CD4-positive, alpha-beta T cell (primary cell): Measurements from ENCODE around the gene CNNM3. TPM values are rescaled to one million over a fixed set of nuclear protein-coding genes. Genes with fewer than 3 reads are reported as not detected.
A peak's percentile ranks its signal among the peaks of the same experiment; 100 is the strongest.

Source experiments
- ATAC-seq: fragments of 200-7000 bp; cut with Tn5 transposase; one replicate; pipeline ENCODE4 v1.10.0; 2022; ENCODE audit warnings: mild to moderate bottlenecking; ENCODE audit not compliant: poor library complexity
- CTCF ChIA-PET: fragments of 350-600 bp; sonication (Branson Sonifier 250); formaldehyde crosslinking; loops from one replicate; lab custom pipeline; 2021; ENCODE audit warnings: antibody characterized with exemption, inconsistent platforms; lab: Charles Lee
- POLR2A ChIA-PET: fragments of 350-600 bp; sonication (Branson Sonifier 250); formaldehyde crosslinking; loops from one replicate; lab custom pipeline; 2021; ENCODE audit warnings: antibody characterized with exemption, inconsistent platforms; lab: Charles Lee
- DNase-seq, 14 experiments: peaks; one replicate each; pipeline ENCODE4 v3.0.0-alpha.2; 2013 to 2020; ENCODE audit warnings: mixed read lengths in 2 of 14
- H3K27ac ChIP-seq, 2 donors: one replicate each; pipeline versions ENCODE4 v1.5.1 to v1.7.0; 2013; ENCODE audit warnings: low read length in 2 of 2, low read depth in 1 of 2, mild to moderate bottlenecking in 1 of 2
- H3K27me3 ChIP-seq, 2 experiments: 1 replicate in 1 of 2; 2 replicates in 1 of 2; pipeline versions ENCODE4 v1.6.1 to v1.7.0; 2013; ENCODE audit warnings: low read length in 2 of 2, control low read depth in 1 of 2, mild to moderate bottlenecking in 1 of 2, moderate library complexity in 1 of 2; ENCODE audit not compliant: insufficient read depth in 2 of 2, control insufficient read depth in 1 of 2
- H3K36me3 ChIP-seq: one replicate; pipeline ENCODE4 v1.6.1; 2013; ENCODE audit warnings: low read length, control low read depth; ENCODE audit not compliant: insufficient read depth
- H3K4me1 ChIP-seq: one replicate; pipeline ENCODE4 v1.6.1; 2013; ENCODE audit warnings: low read length, control low read depth; ENCODE audit not compliant: insufficient read depth
- H3K4me3 ChIP-seq: one replicate; pipeline ENCODE4 v1.5.1; 2013; ENCODE audit warnings: mild to moderate bottlenecking, low read length, moderate library complexity
- H3K9me3 ChIP-seq, 2 experiments: 1 replicate in 1 of 2; 2 replicates in 1 of 2; pipeline versions ENCODE4 v1.6.1 to v1.7.0; 2013; ENCODE audit warnings: low read length in 2 of 2, mild to moderate bottlenecking in 2 of 2, control low read depth in 1 of 2, moderate library complexity in 1 of 2; ENCODE audit not compliant: control insufficient read depth in 1 of 2, insufficient read depth in 1 of 2
- H3K27ac Mint-ChIP-seq: one replicate; pipeline ENCODE4 v1.8.0; 2020; ENCODE audit warnings: mixed read lengths
- H3K27me3 Mint-ChIP-seq: one replicate; pipeline ENCODE4 v1.8.0; 2021; ENCODE audit warnings: mixed read lengths
- H3K36me3 Mint-ChIP-seq: one replicate; pipeline ENCODE4 v1.8.0; 2021; ENCODE audit warnings: low read depth, mixed read lengths
- H3K4me1 Mint-ChIP-seq: one replicate; pipeline ENCODE4 v1.8.0; 2021; ENCODE audit warnings: low read depth, mixed read lengths
- H3K4me3 Mint-ChIP-seq: one replicate; pipeline ENCODE4 v1.8.0; 2020; ENCODE audit warnings: mild to moderate bottlenecking, mixed read lengths
- H3K9me3 Mint-ChIP-seq: one replicate; pipeline ENCODE4 v1.8.0; 2020; ENCODE audit warnings: mixed read lengths
- intact Hi-C, 2 experiments: fragments of 100-400 bp; cut with DNase I in 1 of 2; cut with micrococcal nuclease in 1 of 2; formaldehyde crosslinking; loops; one replicate each; pipeline versions ENCODE4 v1.15.1 to v1.9.0; 2023 to 2025; cut with DNase I, micrococcal nuclease
- total RNA-seq, 174 experiments: library from RNA in 2 of 174; stranded (reverse) in 2 of 174; gene quantifications; one replicate each; pipeline ENCODE4 v1.2.3 and lab custom pipeline; 2021 to 2026
- TF ChIP-seq, protein P1 (sequence below): fragments of 200-600 bp; IDR thresholded peaks from one replicate; pipeline ENCODE4 v1.8.0; 2022; ENCODE audit warnings: antibody characterized with exemption, mild to moderate bottlenecking

Gene CNNM3
- total RNA-seq, 2 experiments from 2014 or later = 48.7 to 53.5 TPM

DNA sequence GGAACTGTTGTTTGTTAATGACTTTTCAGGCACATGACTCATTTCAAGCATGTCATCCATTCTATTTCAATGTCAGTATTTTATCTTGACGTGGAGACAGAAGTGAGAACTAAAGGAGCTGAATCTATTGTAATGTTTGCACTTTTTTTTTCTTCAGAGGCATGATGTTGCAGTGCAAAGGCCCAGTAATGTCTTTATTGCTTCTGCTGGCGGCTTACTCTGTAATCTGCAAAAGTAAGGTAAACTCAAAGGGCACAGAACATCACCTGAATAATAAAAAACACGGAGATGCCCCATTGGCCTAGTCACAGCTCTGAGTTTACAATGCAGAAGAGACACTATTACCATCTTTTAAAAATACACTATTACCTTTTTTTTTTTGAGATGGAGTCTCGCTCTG is 2.4 kb upstream of the CNNM3 start:
- Histone ChIP-seq H3K36me3 (peaks cover 7% of the 10 kb centered on the region), H3K27me3 (no peaks in the 10 kb centered on the region), H3K4me3 (no peak overlapping the region), H3K4me1 (peaks cover 23% of the 10 kb centered on the region), H3K27ac (no peak overlapping the region), H3K9me3 (no peaks in the 10 kb centered on the region)
- Mint-ChIP-seq H3K27ac (peak overlapping the region; percentile 53), H3K4me1 (peaks cover 35% of the 10 kb centered on the region), H3K36me3 (peaks cover 25% of the 10 kb centered on the region), H3K27me3 (no peaks in the 10 kb centered on the region), H3K9me3 (no peaks in the 10 kb centered on the region), H3K4me3 (peak overlapping the region; percentile 54)
- ChIA-PET CTCF (interaction anchor here (0.7 to 1.3 kb wide), 3 partner anchors 13 to 44 kb away, joined by 3 to 5 read pairs (median 3); partner anchors contain the start of gene ANKRD39), POLR2A (interaction anchor here (0.6 to 1.5 kb wide), 3 partner anchors 11 to 485 kb away, joined by 3 to 5 read pairs (median 3); partner anchors contain the start of gene ANKRD39)
- intact Hi-C loops = loop anchor here in 1 of 2 experiments (2.0 kb wide), 1 partner anchor 147 kb away; no protein-coding TSS in a partner anchor
- DNase-seq (no peak), ATAC-seq (no peak)
- TF ChIP-seq, protein P1, sequence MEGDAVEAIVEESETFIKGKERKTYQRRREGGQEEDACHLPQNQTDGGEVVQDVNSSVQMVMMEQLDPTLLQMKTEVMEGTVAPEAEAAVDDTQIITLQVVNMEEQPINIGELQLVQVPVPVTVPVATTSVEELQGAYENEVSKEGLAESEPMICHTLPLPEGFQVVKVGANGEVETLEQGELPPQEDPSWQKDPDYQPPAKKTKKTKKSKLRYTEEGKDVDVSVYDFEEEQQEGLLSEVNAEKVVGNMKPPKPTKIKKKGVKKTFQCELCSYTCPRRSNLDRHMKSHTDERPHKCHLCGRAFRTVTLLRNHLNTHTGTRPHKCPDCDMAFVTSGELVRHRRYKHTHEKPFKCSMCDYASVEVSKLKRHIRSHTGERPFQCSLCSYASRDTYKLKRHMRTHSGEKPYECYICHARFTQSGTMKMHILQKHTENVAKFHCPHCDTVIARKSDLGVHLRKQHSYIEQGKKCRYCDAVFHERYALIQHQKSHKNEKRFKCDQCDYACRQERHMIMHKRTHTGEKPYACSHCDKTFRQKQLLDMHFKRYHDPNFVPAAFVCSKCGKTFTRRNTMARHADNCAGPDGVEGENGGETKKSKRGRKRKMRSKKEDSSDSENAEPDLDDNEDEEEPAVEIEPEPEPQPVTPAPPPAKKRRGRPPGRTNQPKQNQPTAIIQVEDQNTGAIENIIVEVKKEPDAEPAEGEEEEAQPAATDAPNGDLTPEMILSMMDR = no peak

DNA sequence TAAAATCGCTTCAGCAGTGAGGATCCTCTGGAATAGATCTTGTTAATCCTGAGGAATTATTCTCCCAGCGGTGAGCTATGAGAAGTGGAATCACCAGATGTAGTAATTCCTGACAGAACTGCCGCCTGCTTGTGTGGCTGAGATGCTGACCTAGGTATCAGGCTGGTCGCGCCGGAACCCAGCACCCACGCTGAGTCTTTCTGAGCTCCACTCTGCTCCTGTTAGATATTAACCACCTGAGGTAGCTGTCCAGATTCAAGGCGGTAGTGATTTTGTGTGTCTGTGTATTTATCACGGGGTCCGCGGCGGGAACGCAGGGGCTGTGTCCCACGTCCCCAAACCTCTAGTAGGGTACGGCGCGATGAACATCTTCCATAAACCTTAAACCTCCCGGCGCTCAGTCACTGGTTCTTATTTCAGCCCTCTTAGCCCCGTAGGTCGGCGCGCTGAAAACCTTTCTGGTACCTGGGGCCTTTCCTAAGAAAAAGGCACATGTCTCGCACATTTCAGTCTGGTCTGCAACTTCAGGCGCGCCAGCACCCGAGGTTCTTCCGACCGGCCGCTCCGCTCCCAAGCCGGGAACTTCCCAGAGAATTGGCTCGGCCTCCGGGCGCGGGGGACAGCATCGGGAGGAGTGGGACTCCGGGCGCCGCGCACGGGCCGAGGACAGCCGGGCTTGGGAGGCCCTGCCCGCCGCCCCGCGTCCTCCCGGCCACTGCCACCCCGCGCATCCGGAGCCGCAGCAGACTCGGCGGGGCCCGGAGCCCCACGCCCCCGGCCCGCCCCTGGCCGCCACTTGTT is 542 bp upstream of the CNNM3 start:
- no peaks in the 10 kb centered on the region for H3K9me3 Mint-ChIP-seq
- Histone ChIP-seq H3K9me3 (no peaks in the 10 kb centered on the region), H3K27ac (peak overlapping the region; percentile 52 to 60), H3K4me1 (peaks cover 42% of the 10 kb centered on the region), H3K4me3 (peak overlapping the region; percentile 77), H3K27me3 (no peaks in the 10 kb centered on the region), H3K36me3 (peaks cover 10% of the 10 kb centered on the region)
- H3K27me3 Mint-ChIP-seq = no peaks in the 10 kb centered on the region
- H3K27ac Mint-ChIP-seq = peak overlapping the region; percentile 88
- peaks cover 54% of the 10 kb centered on the region for H3K4me1 Mint-ChIP-seq
- TF ChIP-seq, protein P1 = no peak
- CTCF ChIA-PET = interaction anchor here (0.6 to 3.2 kb wide), 8 partner anchors 8 to 823 kb away, joined by 3 to 27 read pairs (median 6); partner anchors contain the start of genes ANKRD36 and ANKRD39
- intact Hi-C loops = loop anchor here (1.0 to 5.0 kb wide), 9 partner anchors 9 to 278 kb away; partner anchors contain the start of genes ANKRD39 (in 2 of the 2), CNNM4 (in 2 of the 2), ARID5A (in 1 of the 2) and LMAN2L (in 1 of the 2)
- ATAC-seq (peak; percentile 10), DNase-seq (peak in 4 of 14 experiments; percentile 4 to 48 (median 22))
- POLR2A ChIA-PET = interaction anchor here (0.7 to 3.8 kb wide), 23 partner anchors 9 to 669 kb away, joined by 3 to 50 read pairs (median 5); partner anchors contain the start of genes ANKRD39, ARID5A and CNNM4
- peak overlapping the region; percentile 92 for H3K4me3 Mint-ChIP-seq
- peaks cover 44% of the 10 kb centered on the region for H3K36me3 Mint-ChIP-seq
